Measurements from ENCODE around the gene ETFA.

Gene ETFA

GRCh38 chr15:76206325-76206976, 104.8 kb downstream of the ETFA start:
- Histone ChIP-seq H3K36me3 (ENCODE audit: control insufficient read depth, insufficient read depth, low read length) (no peaks in the 10 kb centered on the region), H3K27me3 (ENCODE audit: control insufficient read depth, insufficient read depth, low read length, poor library complexity, severe bottlenecking) (no peaks in the 10 kb centered on the region)

GRCh38 chr15:76204916-76205460, 106.3 kb downstream of the ETFA start:
- no peak overlapping the region for H3K4me3 ChIP-seq (ENCODE audit: insufficient read depth, low read depth, low read length)
- no peak overlapping the region for H3K27ac ChIP-seq (ENCODE audit: insufficient read depth, low read depth, low read length, poor library complexity, severe bottlenecking)
- no peaks in the 10 kb centered on the region for H3K27me3 ChIP-seq (ENCODE audit: control insufficient read depth, insufficient read depth, low read length, poor library complexity, severe bottlenecking)
- peaks cover 10% of the 10 kb centered on the region for H3K4me1 ChIP-seq (ENCODE audit: control insufficient read depth, insufficient read depth, low read length)
- WGBS, 2 experiments: 94 to 95% methylated on average over 10 of the region's 11 CpGs
- no peaks in the 10 kb centered on the region for H3K36me3 ChIP-seq (ENCODE audit: control insufficient read depth, insufficient read depth, low read length)
- H3K9me3 ChIP-seq (ENCODE audit: control insufficient read depth, low read length): no peaks in the 10 kb centered on the region

More at GRCh38 chr15:76206325-76206976, 104.8 kb downstream of the ETFA start:
- no peaks in the 10 kb centered on the region for H3K9me3 ChIP-seq (ENCODE audit: control insufficient read depth, low read length)
- H3K4me3 ChIP-seq (ENCODE audit: insufficient read depth, low read depth, low read length): no peak overlapping the region
- no peaks in the 10 kb centered on the region for H3K4me1 ChIP-seq (ENCODE audit: control insufficient read depth, insufficient read depth, low read length)
- no peak overlapping the region for H3K27ac ChIP-seq (ENCODE audit: insufficient read depth, low read depth, low read length, poor library complexity, severe bottlenecking)
- 96 to 97% methylated on average over 4 of the region's 4 CpGs for WGBS, 2 experiments

DNA sequence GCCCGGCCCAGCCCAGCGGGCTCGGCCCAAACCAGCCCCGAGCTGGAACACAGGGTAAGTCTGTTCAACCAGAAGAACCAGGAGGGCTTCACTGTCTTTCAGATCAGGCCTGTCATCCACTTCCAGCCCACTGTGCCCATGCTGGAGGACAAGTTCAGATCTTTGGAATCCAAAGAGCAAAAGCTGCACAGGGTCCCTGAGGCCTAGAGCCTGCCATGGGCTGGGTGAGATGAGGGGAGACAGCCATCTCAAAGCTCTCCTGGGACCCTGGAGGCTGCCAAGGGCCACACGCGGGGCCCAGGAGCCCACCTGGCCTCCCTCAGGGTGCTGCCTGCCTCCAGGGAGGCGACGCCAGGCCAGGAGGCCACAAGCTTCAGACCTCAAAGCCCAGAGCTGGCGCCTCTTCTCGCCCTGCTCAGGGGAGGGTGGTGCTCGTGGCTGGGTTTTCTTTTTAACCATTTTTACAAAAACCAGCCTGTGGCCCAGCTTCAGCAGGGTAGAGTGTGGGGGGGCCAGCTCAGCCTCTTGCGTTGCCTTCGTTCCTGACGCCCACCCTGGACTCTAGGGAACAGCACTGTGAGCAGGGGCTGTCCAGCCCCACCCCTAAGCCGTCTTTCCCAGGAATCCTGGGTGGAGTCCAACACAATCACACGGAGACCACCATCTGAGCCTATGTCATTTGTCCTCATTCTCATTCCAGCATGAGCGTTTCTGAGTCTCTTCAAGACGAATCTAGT, 107.0 kb downstream of the ETFA start:
- WGBS, 2 experiments: 91 to 92% methylated on average over 18 of the region's 18 CpGs
- no peak overlapping the region for H3K4me3 ChIP-seq (ENCODE audit: insufficient read depth, low read depth, low read length)

DNA sequence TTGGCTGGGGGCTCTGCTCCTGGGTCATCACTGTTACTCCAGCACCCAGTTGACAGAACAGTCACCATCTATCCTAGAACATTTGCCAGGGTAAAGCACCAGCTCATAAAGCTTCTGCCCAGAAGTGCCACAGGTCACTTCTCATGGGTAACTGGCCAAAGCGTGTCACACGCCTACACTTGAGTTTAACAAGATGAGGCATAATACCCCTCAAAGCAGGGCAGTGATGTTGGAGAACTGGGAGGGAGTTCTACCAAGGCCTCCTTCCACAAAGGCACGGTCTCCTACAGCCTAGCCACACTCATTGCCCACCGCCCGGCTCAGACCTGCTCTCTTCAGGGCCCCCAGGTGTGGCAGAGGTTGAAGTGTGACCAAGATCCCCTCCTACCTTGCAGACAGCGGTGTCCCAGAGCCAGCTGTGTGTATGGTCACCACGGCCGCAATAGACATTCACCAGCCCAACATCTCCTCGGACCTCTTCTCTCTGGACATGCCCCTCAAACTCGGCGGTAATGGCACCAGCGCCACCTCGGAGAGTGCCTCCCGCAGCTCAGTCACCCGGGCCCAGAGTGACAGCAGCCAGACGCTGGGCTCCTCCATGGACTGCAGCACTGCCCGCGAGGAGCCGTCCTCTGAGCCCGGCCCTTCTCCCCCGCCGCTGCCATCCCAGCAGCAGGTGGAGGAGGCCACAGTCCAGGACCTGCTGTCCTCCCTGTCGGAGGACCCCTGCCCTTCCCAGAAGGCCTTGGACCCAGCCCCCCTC, 107.7 kb downstream of the ETFA start:
- 91 to 92% methylated on average over 23 of the region's 23 CpGs for WGBS, 2 experiments
- H3K9me3 ChIP-seq (ENCODE audit: control insufficient read depth, low read length): no peaks in the 10 kb centered on the region
- no peak overlapping the region for H3K4me3 ChIP-seq (ENCODE audit: insufficient read depth, low read depth, low read length)
- no peaks in the 10 kb centered on the region for H3K27me3 ChIP-seq (ENCODE audit: control insufficient read depth, insufficient read depth, low read length, poor library complexity, severe bottlenecking)
- H3K36me3 ChIP-seq (ENCODE audit: control insufficient read depth, insufficient read depth, low read length): no peaks in the 10 kb centered on the region
- H3K4me1 ChIP-seq (ENCODE audit: control insufficient read depth, insufficient read depth, low read length): peaks cover 16% of the 10 kb centered on the region
- no peak overlapping the region for H3K27ac ChIP-seq (ENCODE audit: insufficient read depth, low read depth, low read length, poor library complexity, severe bottlenecking)

More for the DNA sequence above, 107.0 kb downstream of the ETFA start:
- no peaks in the 10 kb centered on the region for H3K9me3 ChIP-seq (ENCODE audit: control insufficient read depth, low read length)
- H3K27ac ChIP-seq (ENCODE audit: insufficient read depth, low read depth, low read length, poor library complexity, severe bottlenecking): no peak overlapping the region
- no peaks in the 10 kb centered on the region for H3K27me3 ChIP-seq (ENCODE audit: control insufficient read depth, insufficient read depth, low read length, poor library complexity, severe bottlenecking)
- H3K36me3 ChIP-seq (ENCODE audit: control insufficient read depth, insufficient read depth, low read length): no peaks in the 10 kb centered on the region
- H3K4me1 ChIP-seq (ENCODE audit: control insufficient read depth, insufficient read depth, low read length): peaks cover 16% of the 10 kb centered on the region

GRCh38 chr15:76201536-76202255, 109.6 kb downstream of the ETFA start:
- Histone ChIP-seq H3K4me3 (ENCODE audit: insufficient read depth, low read depth, low read length) (no peak overlapping the region), H3K36me3 (ENCODE audit: control insufficient read depth, insufficient read depth, low read length) (no peaks in the 10 kb centered on the region), H3K27me3 (ENCODE audit: control insufficient read depth, insufficient read depth, low read length, poor library complexity, severe bottlenecking) (no peaks in the 10 kb centered on the region), H3K9me3 (ENCODE audit: control insufficient read depth, low read length) (no peaks in the 10 kb centered on the region), H3K4me1 (ENCODE audit: control insufficient read depth, insufficient read depth, low read length) (peaks cover 16% of the 10 kb centered on the region), H3K27ac (ENCODE audit: insufficient read depth, low read depth, low read length, poor library complexity, severe bottlenecking) (no peak overlapping the region)
- WGBS, 2 experiments: 94 to 95% methylated on average over 6 of the region's 6 CpGs

- no peak overlapping the region for H3K27ac ChIP-seq (ENCODE audit: insufficient read depth, low read depth, low read length, poor library complexity, severe bottlenecking)
- no peaks in the 10 kb centered on the region for H3K9me3 ChIP-seq (ENCODE audit: control insufficient read depth, low read length)
- no peaks in the 10 kb centered on the region for H3K27me3 ChIP-seq (ENCODE audit: control insufficient read depth, insufficient read depth, low read length, poor library complexity, severe bottlenecking)
- H3K4me3 ChIP-seq (ENCODE audit: insufficient read depth, low read depth, low read length): no peak overlapping the region
- WGBS, 2 experiments: 75 to 76% methylated on average over 5 of the region's 5 CpGs
- peaks cover 16% of the 10 kb centered on the region for H3K4me1 ChIP-seq (ENCODE audit: control insufficient read depth, insufficient read depth, low read length)
- H3K36me3 ChIP-seq (ENCODE audit: control insufficient read depth, insufficient read depth, low read length): no peaks in the 10 kb centered on the region
Observed at GRCh38 chr15:76200641-76201105, 110.6 kb downstream of the ETFA start.

GRCh38 chr15:76200083-76200465, 111.2 kb downstream of the ETFA start:
- peaks cover 16% of the 10 kb centered on the region for H3K4me1 ChIP-seq (ENCODE audit: control insufficient read depth, insufficient read depth, low read length)
- no peaks in the 10 kb centered on the region for H3K27me3 ChIP-seq (ENCODE audit: control insufficient read depth, insufficient read depth, low read length, poor library complexity, severe bottlenecking)
- WGBS, 2 experiments: 98% methylated on average over 6 of the region's 6 CpGs
- no peaks in the 10 kb centered on the region for H3K9me3 ChIP-seq (ENCODE audit: control insufficient read depth, low read length)
- no peaks in the 10 kb centered on the region for H3K36me3 ChIP-seq (ENCODE audit: control insufficient read depth, insufficient read depth, low read length)
- H3K27ac ChIP-seq (ENCODE audit: insufficient read depth, low read depth, low read length, poor library complexity, severe bottlenecking): no peak overlapping the region
- no peak overlapping the region for H3K4me3 ChIP-seq (ENCODE audit: insufficient read depth, low read depth, low read length)

- no peaks in the 10 kb centered on the region for H3K27me3 ChIP-seq (ENCODE audit: control insufficient read depth, insufficient read depth, low read length, poor library complexity, severe bottlenecking)
- H3K27ac ChIP-seq (ENCODE audit: insufficient read depth, low read depth, low read length, poor library complexity, severe bottlenecking): no peak overlapping the region
- H3K4me3 ChIP-seq (ENCODE audit: insufficient read depth, low read depth, low read length): no peak overlapping the region
- H3K9me3 ChIP-seq (ENCODE audit: control insufficient read depth, low read length): no peaks in the 10 kb centered on the region
- H3K4me1 ChIP-seq (ENCODE audit: control insufficient read depth, insufficient read depth, low read length): peaks cover 16% of the 10 kb centered on the region
- WGBS, 2 experiments: 84 to 87% methylated on average over 19 of the region's 19 CpGs
- H3K36me3 ChIP-seq (ENCODE audit: control insufficient read depth, insufficient read depth, low read length): no peaks in the 10 kb centered on the region
Observed at GRCh38 chr15:76199106-76200082, 111.9 kb downstream of the ETFA start.

All from ectodermal cell (in vitro differentiated cells).